ENCODE data around the gene ZNF83.

ZNF83 gene

DNA sequence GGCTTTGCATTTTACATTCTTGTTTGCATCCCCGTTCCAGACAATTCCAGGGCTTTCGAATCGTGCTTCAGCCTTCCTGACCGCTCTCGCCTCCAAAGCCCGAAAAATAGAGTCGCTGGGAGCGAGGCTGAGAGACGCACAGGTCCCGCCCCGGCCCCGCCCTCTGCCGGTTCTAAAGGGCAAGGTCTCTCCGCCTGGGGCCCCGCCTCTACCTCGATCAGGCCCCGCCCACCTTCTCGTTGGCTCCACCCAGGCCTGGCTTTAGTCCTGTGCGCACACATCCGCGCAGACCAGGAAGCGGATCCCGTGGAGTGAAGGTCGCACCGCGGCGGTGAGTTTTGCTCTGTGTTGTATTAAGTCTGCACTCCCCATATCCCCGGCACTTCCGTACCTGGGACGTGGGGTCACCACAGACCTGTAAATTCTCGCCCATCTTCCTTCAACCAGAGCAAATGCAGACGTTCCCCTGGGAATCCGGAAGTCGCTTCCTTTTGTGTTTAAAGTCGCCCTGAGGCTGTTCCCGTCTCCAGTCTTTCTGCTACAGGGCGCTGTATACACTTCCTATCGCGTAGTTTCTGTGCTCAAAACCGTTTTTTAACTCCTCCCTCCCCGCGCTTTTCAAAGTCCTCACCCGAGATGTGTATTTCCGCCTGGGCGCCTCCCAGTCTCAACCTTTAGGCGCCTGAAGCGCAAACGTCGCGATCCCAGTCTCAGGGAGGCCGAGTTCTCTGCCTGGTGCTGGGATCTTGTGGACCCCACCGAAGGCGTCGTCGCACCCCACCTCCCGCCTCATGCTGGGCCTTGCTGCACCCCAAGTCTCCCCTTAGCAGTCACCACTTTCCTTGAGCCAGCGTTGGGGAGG, 67.9 kb downstream of the ZNF83 start, which contains the start of gene ZNF701:
Gene ZNF701 (plus strand): TSS at position 288 of the 862 bp plus-strand sequence. CDS start 3,861 bp downstream, outside the sequence.
- DNase-seq (ENCODE audit: low read depth): peak; percentile 65
- TF ChIP-seq, protein P1, sequence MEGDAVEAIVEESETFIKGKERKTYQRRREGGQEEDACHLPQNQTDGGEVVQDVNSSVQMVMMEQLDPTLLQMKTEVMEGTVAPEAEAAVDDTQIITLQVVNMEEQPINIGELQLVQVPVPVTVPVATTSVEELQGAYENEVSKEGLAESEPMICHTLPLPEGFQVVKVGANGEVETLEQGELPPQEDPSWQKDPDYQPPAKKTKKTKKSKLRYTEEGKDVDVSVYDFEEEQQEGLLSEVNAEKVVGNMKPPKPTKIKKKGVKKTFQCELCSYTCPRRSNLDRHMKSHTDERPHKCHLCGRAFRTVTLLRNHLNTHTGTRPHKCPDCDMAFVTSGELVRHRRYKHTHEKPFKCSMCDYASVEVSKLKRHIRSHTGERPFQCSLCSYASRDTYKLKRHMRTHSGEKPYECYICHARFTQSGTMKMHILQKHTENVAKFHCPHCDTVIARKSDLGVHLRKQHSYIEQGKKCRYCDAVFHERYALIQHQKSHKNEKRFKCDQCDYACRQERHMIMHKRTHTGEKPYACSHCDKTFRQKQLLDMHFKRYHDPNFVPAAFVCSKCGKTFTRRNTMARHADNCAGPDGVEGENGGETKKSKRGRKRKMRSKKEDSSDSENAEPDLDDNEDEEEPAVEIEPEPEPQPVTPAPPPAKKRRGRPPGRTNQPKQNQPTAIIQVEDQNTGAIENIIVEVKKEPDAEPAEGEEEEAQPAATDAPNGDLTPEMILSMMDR (IDR thresholded peaks at IDR 0.05; ENCODE audit: control insufficient read depth, extremely low read depth, insufficient read depth): no peak
- H3K4me3 ChIP-seq (ENCODE audit: low read depth, low read length): peak within 1 kb of the TSS; percentile 61

DNA sequence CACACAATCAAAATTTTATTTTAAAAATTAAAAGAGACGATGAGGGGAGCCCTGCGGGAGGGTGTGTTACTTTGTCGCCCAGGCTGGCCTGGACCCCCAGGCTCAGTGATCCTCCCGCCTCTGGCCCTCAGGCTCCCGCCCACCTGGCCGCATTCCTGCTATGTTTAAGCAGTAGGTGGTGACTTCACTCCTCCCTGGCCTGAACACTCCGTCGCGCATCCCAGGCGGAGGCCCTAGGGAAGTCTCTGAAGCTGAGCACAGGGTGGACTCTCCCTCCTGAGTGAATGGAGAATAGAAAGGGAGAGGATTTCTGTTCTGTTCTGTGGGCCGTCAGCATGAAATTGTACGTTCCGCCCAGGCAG, 68.5 kb downstream of the ZNF83 start:
- H3K4me3 ChIP-seq (ENCODE audit: low read depth, low read length): peak overlapping the region; percentile 61
- DNase-seq (ENCODE audit: low read depth): peak; percentile 14

DNA sequence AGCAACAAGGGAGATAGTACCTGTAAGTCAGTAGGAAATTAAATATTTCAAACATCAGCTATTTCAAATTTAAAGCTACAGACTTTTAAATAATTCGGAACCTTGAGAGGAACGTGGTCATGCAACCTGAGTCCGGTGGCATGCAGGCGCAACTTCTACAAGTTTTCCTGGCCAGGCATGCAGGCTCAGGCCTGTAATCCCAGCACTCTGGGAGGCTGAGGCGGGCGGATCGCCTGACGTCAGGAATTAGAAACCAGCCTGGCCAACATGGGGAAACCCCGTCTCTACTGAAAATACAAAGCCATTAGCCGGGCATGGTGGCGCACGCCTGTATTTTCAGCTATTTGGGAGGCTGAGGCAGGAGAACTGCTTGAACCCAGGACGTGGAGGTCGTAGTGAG, 70.2 kb downstream of the ZNF83 start:
- TF ChIP-seq, protein P1 (IDR thresholded peaks at IDR 0.05; ENCODE audit: control insufficient read depth, extremely low read depth, insufficient read depth): no peak
- DNase-seq (ENCODE audit: low read depth): no peak
- H3K4me3 ChIP-seq (ENCODE audit: low read depth, low read length): no peak overlapping the region

DNA sequence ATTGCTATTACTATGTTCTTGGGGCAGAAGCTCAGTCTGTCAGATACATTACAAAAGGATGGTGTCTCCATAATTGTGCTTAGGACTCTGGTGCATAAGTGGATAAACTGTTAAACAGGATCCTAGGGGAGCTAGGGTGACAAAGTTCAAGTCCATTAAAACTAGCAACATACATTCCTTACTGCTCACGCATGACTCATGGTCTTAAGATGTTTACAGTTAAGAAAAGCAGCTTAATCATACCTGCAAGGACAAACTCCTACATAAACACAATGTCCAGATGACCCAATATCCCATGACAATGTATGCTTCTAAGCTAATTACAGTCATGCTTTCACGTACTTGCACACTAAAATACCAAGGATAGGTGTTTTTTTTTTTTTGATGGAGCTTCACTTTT, 71.6 kb downstream of the ZNF83 start:
- DNase-seq (ENCODE audit: low read depth): no peak
- TF ChIP-seq, protein P1 (IDR thresholded peaks at IDR 0.05; ENCODE audit: control insufficient read depth, extremely low read depth, insufficient read depth): no peak
- H3K4me3 ChIP-seq (ENCODE audit: low read depth, low read length): no peak overlapping the region

DNA sequence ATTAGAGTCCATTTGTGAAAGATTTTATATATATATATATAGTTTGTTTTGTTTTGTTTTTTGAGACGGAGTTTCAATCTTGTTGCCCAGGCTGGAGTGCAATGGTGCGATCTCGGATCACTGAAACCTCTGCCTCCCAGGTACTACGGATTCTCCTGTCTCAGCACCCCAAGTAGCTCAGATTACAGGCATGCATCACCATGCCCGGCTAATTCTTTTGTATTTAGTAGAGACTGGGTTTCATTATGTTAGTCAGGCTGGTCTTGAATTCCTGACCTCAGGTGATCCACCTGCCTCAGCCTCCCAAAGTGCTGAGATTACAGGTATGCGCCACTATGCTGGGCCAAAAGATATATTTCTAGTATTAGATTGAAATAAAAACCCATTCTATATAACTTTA, 72.0 kb downstream of the ZNF83 start:
- no peak overlapping the region for H3K4me3 ChIP-seq (ENCODE audit: low read depth, low read length)
- DNase-seq (ENCODE audit: low read depth): no peak
- TF ChIP-seq, protein P1 (IDR thresholded peaks at IDR 0.05; ENCODE audit: control insufficient read depth, extremely low read depth, insufficient read depth): no peak

Data from LNCaP clone FGC (cell line).